Skin of body (tissue), 2 donors: ENCODE data around the gene CTTN. TPM values are rescaled to one million over a fixed set of nuclear protein-coding genes. Genes with fewer than 3 reads are reported as not detected.

Source experiments
- DNase-seq: peaks from one replicate; lab custom pipeline; 2025; lab: John Stamatoyannopoulos, UW
- total RNA-seq: library from RNA; depleted of rRNA; stranded (reverse); fragments of >200 nt; gene quantifications from one replicate; pipeline ENCODE4 v1.2.3, GENCODE V29; 2014

Gene CTTN
- total RNA-seq, 1 donor from 2014 or later: 131 TPM

DNA sequence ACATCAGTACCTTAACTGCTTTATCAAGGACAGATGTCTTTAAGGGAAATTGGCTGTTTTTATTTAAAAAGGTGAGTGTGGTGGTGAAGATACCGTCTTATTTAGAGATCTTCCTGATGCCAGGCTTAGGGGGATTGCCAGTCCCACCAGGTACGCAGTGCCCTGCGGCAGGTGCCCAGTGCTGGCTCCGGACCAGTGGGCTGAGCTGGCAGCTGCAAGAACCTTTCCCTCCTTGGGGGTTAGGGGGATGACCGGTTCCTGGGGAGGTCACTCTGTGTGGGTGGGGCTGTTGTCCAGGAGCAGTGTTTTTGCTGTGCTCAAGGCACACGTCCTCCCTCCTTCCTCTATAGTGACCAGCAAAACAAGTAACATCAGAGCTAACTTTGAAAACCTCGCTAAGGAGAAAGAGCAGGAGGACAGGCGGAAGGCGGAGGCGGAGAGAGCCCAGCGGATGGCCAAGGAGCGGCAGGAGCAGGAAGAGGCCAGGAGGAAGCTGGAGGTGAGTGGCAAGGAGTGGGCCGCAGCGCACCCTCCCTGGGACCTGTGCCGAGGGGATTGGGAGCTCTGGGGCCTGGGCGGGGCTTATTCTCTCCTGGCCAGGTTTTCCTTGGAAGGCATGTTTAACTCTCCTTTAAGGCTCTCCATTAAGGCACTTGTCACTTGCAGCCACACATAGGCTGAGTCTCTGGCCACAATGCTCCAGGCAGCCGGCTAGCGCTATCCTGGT is 30.5 kb downstream of the CTTN start:
- DNase-seq: no peak

DNA sequence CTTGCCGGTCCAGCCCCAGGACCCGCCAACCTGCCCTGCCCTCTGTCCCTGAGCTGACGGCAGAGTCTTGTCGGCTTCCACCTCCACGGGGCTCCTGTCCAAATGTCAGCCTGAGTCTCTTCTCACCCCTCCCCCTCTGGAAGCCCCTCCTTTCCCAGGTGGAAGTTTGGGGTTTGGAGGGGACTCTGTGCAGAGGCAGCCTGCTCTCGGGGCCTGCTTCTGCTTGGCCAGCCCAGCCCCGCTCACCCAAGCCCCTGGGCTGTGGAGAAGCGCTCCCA is 31.0 kb downstream of the CTTN start:
- no peak for DNase-seq

DNA sequence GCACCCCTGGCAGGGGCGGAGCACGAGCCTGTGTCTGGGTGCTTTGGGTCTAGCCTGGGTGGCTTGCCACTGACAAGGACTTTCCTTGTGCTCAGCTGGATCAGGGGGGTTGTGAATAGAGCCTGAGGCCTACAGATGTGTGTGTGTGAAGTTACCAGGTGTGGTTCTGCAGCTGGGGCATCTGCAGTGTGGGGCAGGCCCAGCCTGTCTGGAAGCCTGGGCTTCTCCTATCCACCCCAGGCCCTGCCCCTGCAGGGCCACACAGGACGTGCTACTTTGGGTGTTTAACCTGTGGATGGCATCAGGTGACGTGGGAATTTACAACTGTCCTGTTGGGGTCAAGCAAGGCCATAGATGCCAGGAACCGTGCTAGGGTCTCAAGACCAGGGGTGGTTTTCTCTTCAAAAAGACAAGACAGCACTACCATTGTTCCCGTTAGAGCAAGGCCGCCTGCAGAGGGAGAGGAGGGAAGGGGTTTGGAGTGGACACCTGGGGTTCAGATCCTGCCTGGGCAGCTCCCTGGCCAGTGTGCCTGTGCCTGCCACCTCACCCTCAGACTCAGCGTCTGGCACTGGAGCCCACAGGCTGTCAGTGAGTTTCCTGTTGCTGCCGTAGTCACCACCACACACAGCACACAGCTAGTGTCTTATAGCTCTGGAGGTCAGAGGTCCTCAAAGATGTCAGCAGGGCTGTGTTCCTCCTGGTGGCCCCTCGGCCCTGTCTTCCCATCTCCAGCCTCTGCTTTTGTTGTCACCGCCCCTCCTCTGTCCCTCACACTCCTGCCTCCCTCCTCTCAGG is 31.6 kb downstream of the CTTN start:
- DNase-seq: no peak

DNA sequence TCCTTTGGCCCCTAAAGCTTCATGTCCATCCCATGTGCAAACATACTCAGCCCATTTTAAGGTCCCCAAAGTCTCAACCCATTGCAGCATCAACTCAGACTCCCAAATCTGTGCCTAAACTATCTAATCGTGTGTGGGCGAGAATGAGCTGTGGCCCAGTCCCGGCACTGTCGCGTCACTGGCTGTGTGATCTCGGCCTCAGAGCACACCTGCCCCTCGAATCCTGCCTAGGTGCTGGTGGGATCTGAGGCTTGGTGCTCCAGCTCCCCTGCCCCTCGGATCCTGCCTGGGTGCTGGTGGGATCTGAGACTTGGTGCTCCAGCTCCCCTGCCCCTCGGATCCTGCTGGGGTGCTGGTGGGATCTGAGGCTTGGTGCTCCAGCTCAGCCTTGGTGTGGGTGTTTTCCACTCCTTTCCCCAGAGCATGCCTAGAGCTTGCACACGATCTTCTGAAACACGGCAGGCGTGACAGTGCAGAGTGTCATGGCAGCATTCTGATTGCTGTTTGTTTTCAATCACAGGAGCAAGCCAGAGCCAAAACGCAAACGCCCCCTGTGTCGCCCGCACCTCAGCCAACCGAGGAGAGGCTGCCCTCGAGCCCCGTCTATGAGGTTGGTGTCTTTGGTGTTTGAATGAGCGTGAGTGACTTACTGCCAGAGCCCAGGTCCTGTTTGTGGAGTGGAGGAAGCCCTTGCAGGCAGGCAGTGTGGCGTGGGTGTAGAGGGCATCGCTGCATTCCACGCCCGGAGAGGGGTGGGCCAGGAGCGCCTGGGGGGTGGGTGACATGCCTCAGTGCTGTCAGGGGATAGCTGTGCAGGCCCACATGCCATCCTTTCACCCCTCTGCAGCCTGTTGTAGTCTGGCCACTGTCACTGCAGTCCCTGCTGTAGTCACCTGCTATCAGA is 32.6 kb downstream of the CTTN start:
- no peak for DNase-seq

DNA sequence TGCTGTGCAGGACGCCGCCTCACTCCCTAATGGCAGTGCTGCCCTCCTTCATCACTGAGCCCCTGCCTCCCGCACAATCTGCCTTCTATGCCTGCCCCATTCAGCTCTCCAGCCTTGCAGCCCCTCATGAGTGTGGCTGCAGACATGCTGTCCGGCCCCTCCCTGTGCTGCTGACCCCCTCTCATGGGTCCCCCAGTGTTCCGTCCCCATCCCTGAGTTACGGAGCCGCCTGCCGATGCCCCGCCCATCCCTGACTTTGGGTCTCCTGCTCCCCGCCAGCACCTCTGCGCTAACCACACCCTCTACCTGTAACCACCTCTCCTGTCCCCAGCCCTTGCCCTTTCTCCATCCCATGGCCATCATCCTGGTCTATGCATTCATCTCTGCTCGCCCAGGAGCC is 33.3 kb downstream of the CTTN start:
- DNase-seq: no peak

DNA sequence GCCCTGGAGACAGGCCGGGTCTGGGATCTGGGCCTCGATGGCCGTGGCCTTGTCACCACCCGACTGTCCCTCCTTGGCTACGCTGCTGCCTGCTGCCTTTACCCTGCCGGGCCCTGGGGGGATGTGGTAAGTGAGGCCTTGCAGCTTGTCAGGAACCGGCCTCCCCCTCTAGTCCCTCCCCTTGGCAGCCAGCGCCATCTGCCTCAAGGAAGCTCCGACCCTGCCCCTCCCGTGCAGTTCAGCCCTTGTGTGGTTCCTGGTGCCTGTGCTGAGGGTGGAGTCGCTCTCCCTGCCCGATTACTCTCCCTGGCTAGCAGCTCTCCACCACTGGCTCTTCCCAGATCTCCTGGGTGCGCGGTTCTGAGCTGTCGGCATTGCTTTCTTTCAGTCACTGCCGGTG is 33.7 kb downstream of the CTTN start:
- no peak for DNase-seq

DNA sequence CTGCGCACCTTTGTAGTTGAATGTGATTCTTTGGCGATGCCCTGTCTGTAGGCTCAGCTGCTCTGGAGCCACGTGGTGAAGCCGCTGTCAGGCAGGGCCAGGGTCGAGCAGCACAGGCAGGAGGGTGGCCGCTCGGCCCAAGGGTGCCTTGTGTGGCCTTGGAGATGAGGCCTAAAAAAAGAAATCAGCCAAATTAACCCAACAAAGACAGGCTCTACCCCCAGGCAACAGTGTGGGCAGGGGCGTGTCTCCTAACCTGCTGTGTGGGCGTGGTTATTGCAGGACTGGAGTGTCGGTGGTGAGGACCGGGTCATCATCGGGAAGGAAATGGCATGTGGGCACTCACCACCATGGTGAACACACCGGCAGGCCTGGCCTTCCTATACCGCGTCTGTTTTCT is 34.3 kb downstream of the CTTN start:
- no peak for DNase-seq

DNA sequence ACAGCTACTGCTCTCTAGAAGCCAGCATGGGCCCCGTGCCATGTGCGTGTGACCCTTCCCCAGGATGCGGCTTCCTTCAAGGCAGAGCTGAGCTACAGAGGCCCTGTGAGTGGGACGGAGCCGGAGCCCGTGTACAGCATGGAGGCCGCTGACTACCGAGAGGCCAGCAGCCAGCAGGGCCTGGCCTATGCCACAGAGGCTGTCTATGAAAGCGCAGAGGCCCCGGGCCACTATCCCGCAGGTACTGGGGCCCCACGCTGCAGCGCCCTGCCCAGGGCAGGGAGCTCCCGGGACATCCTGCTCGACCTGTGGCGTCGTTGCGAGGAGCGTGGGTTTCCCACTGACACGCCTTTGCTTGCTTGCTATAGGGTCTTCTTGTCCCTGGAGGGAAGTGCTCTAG is 34.7 kb downstream of the CTTN start:
- DNase-seq: no peak

DNA sequence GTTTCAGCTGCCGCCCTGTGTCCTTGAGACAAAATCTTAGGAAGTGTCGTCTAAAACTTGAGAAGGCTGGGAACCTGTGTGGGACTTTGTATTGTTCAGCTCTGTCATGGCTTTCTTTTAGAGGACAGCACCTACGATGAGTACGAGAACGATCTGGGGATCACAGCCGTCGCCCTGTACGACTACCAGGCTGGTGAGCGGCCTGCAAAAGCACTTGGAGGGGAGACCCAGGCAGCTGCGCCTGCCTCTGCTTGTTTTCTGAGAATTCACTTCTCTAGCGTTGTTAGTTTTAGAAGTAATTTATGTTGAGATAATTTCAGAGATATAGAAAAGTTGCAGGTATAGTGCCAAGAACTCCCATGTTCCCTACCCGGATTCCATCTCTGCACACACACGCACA is 35.2 kb downstream of the CTTN start:
- DNase-seq: no peak

DNA sequence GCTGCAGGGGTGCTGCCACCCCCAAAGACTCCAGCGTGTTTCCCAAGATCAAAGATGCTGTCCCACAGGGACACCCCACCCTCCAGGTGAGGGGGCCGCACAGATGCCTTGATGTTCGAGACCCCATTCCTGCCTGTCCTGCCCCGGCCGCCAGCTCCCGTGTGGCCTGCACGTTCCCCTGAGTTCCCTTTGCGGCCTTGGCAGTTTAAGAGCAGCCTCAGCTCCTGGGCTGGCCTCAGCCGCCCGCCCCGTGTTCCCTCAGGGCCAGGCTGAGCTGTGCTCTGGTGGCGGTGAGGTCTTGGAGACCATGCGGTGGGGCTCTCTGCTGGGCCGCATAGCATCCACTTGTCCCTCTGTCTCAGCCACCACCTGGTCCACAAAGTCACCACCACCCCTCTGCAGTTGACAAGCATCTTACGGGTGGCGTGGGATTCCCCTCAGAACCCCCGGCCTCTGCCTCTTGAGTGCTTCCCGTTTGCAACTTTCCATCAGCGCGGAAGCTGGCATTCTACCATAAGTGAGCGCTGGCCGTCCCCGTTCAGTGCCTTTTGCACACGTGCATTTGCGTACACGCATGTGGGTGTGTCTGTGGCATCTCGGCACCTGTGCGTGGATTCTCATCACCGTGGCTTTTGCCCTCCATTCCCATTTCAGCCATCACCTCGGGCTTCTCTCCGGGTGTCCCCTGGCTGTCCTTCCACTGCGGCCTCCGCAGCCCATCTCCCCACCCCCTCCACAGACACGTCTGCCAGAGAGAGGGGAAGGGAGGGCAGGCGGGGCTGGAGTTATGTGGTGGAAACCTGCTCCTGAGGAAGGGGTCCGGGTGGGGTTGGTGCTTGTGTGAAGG is 35.9 kb downstream of the CTTN start:
- DNase-seq: no peak

DNA sequence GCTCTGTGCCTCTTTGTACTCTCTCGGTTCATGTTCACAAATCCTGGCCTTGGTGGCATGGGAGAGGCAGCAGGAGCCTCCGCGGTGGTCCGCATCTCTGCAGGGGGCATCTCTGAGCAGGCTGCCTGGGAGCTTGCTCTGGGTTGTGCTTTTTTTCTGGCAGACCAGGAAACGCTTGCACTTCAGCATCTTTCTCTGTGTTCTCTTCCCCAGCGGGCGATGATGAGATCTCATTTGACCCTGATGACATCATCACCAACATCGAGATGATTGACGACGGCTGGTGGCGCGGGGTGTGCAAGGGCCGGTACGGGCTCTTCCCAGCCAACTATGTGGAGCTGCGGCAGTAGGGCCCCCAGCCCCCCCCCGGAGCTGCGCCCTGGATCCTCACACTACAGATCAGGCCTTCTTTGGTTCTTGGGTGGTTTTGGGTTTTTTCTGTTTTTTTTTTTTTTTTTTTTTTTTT is 36.5 kb downstream of the CTTN start:
- DNase-seq: no peak

DNA sequence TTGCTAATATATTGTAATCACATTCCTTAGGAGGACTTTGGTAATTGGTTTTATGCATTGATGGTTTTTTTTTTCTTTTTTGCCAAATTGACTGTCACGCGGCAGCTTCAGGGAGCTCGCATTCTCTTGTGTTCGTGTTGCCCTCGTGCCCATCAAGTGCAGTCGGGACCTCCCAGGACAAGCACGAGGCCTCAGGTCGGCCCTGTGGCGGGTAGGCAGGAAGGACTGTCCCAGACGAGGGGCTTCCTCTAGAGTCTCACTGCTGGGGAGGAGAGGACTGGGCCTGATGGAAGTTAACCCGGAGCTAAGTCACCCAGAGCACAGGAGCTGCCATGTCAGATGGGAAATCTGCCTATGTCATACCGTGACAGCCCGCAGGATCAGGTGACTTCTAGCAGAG is 37.0 kb downstream of the CTTN start:
- no peak for DNase-seq

DNA sequence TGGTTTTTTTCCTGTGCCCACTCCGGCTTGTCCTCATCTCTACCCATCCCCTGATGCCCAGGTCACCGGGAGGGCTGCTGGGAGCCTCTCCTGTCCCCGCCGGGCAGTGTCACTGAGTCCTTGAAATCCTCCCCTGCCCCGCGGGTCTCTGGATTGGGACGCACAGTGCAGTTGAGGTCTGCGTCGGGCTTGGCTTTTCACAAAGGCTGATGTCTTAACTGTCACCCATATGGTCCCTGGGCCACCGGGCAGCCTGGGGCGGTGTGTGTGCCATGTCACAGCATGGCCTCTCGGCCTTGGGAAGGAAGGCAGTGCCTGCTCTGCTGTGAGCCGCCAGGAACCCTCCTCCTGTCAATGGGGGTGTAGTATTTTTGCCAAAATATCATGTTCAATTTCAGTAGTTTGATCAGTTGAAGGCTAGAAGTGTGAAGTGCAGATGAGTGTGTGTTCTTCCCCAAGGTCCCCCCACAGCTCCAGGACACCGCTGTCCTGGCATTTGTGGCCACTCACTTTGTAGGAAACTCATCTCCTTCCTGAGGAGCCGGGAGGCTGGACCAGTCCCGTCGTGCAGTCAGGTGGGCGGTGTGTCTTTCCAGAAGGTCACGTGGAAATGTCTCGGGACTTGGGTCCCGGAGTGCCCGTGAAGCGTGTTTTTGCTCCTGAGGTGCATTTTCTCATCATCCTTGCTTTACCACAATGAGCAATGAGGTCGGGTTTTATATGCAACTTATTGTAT is 37.6 kb downstream of the CTTN start:
- DNase-seq: no peak

DNA sequence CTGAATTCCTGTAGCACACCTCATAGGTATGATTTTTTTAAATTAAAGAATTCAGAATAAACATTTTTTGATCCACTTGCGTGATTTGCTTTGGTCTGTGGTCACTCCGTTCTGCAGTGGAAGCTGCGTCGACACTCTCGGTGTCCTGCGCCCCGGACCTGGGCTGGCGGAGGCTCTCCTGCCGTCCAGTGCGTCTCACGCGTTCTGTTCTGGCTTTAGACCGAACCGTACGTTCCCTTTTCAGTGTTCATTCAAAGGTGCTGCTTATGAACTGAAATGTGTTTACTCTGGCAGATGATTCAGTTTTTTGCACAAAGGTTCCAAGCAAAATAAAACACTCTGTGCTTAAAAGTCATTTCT is 38.2 kb downstream of the CTTN start:
- DNase-seq: no peak

DNA sequence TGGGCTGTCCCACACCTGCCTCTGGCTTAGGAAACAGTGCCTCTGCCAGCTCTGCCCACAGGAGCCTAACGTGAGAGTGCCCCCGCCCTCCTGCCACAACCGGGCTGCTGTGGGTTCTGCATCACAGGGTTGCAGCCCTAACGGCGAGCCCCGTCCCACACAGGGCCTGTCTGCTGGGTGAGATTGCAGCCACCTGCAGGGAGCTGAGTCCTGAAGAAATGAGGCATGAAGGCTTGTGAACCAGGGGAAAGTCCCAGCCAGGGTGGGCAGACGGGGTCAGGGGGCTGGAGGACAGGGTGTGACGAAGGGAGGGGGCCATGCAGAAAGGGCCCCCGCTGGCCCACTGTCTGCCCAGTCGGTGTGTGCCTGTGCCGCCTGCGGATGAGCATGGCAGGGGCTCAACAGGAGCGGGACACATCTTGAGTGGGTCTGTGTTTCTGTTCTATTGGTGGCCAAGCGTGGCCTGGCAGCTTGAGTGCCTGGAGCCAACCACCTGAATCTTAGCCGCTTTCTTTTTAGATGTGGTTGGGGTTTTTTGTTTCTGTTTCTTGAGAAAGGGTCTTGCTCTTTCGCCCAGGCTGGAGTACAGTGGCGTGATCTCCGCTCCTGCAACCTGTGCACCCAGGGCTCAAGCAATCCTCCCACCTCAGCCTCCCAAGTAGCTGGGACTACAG is 38.9 kb downstream of the CTTN start:
- DNase-seq: no peak

DNA sequence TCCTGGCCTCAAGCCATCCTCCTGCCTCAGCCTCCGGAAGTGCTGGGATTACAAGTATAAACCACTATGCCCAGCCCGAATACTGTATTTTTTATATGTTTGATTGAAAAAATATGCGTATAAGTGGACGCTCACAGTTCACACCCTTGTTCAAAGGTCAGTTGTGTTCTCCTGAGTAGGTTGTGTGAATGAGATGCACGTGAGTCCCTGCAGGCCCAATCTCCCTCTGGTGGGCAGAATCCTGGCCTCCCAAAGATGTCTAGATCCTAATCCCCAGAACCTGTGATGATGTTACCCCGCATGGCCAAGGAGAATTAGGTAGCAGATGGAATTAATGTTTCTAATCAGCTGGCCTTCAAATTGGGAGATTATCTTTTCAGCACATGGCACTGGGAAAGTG is 41.9 kb downstream of the CTTN start:
- DNase-seq: no peak

DNA sequence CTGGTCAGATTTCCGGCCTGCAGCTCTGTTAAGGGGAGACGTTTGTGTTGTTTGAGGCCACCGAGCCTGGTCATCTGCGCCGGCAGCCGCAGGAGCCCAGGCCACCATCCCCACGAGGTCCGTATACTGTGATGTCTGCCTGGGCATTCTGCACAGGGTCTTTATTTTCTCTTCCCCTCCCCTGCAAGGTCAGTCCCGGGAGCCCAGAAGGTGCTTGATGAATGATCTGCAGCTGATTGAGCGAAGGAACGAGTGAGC is 45.4 kb downstream of the CTTN start:
- DNase-seq: no peak

DNA sequence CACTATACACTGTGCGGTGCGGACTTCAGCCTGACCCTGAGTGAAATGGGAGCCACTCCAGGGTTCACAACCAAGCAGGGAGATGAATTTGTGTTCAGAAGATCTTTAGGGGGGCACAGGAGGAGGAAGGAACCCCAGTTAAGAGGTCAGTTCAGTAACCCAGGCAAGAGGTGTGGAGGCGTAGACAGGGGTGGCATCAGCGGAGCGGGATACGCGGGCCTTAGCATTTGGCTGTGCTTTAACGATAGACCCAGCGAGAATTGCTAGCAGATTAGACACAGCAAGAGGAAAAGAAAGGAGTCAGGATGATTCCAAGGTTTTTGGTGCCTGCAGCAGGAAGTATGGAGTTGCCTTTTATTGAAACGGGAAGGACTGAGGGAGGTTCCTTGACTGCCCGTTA is 46.8 kb downstream of the CTTN start:
- no peak for DNase-seq

DNA sequence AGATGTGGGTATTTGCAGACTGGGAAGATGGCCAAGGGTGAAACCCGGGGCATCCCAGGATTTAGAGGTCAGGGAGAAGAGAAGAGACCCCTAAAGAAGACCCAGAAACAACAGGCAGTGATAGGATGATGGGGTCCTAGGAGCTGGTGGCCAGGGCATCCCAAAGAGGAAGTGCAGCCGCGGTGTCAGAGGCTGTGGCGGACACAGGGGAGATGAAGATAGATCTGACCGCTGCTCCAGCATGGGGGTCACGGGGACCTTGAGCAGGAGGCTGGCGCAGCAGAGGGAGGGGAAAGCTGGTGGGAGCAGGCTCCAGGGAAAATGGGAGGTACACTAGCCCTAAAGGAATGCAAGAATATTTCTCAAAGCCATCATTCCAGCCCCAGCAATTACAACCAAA is 47.3 kb downstream of the CTTN start:
- DNase-seq: no peak

DNA sequence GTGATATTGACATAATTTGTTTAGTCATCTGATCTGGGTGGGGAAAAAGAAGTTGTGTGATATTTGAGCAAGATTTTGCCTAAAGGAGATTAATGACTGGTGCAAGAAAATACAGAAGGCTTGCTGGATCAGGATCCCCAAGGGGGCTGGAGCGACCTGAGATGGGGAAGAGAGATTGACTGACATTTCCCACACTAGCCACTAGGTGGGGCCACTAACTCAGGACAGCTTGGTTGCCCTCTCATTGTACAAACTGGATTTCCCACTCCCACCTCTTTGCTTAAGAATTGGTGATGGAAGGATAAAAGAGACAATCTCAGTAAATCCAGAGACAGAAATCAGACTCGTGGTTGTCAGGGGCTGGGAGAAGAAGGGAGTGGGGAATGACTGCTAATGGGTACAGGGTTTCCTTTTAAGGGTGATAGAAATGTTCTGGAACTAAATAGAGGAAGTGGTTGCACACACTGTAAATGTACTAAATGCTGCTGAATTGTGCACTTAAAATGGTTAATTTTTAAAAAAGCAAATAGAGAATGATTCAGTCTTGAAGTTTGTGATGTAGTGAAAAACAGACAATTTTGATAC is 50.7 kb downstream of the CTTN start:
- no peak for DNase-seq
